Natural killer cell treated with Interleukin-12 subunit alpha and Interleukin-12 subunit beta and Interleukin-15 and Interleukin-18, amount 100 ng/mL, for 72 hours (primary cell): ENCODE measurements around the gene CDC42BPA. TPM values are rescaled to one million over a fixed set of nuclear protein-coding genes. Genes with fewer than 3 reads are reported as not detected.
A peak's percentile ranks its signal among the peaks of the same experiment; 100 is the strongest.

ENCODE experiments used
- ATAC-seq, 2 donors: fragments of 150-1000 bp; cut with Tn5 transposase in 1 of 2; sonication (Bioruptor Pico), chemical (Tn5 transposase) in 1 of 2; 2 replicates each; pipeline ENCODE4 v1.10.0; 2021
- DNase-seq: peaks from one replicate; pipeline ENCODE4 v3.0.0; 2022; ENCODE audit warnings: low spot score
- H3K27ac Mint-ChIP-seq, 2 donors: 1 replicate in 1 of 2; 2 replicates in 1 of 2; pipeline ENCODE4 v1.8.0; 2022; ENCODE audit warnings: mixed read lengths in 2 of 2, mild to moderate bottlenecking in 1 of 2, moderate library complexity in 1 of 2
- H3K27me3 Mint-ChIP-seq, 2 donors: 1 replicate in 1 of 2; 2 replicates in 1 of 2; pipeline ENCODE4 v1.8.0; 2022; ENCODE audit warnings: mixed read lengths in 2 of 2
- H3K36me3 Mint-ChIP-seq: one replicate; pipeline ENCODE4 v1.8.0; 2022; ENCODE audit warnings: mixed read lengths
- H3K4me1 Mint-ChIP-seq, 2 donors: 1 replicate in 1 of 2; 2 replicates in 1 of 2; pipeline ENCODE4 v1.8.0; 2022; ENCODE audit warnings: low read depth in 2 of 2, mixed read lengths in 2 of 2, mild to moderate bottlenecking in 1 of 2
- H3K4me3 Mint-ChIP-seq: one replicate; pipeline ENCODE4 v1.8.0; 2022; ENCODE audit warnings: mixed read lengths
- H3K9me3 Mint-ChIP-seq: 2 replicates; pipeline ENCODE4 v1.8.0; 2022; ENCODE audit warnings: mixed read lengths
- total RNA-seq, 2 donors: library from RNA; stranded (reverse); gene quantifications; one replicate each; pipeline ENCODE4 v1.2.3, GENCODE V29; 2022

The CDC42BPA gene
- total RNA-seq, 2 donors from 2014 or later: 0.64 to 2.8 TPM

GRCh38 chr1:227308367-227309336 is 9.6 kb downstream of the CDC42BPA start:
- DNase-seq (no peak), ATAC-seq (no peak)
- H3K27ac Mint-ChIP-seq: no peak overlapping the region
- H3K27me3 Mint-ChIP-seq: peaks cover 20 to 32% of the 10 kb centered on the region in 2 donors
- H3K36me3 Mint-ChIP-seq: no peaks in the 10 kb centered on the region
- no peaks in the 10 kb centered on the region for H3K4me1 Mint-ChIP-seq
- no peak overlapping the region for H3K4me3 Mint-ChIP-seq
- H3K9me3 Mint-ChIP-seq: no peaks in the 10 kb centered on the region

- Mint-ChIP-seq H3K4me3 (no peak overlapping the region), H3K27me3 (peaks cover 19 to 28% of the 10 kb centered on the region in 2 donors)
- no peak for DNase-seq
These were observed 11.6 kb downstream of the CDC42BPA start for GRCh38 chr1:227306689-227307088.

GRCh38 chr1:227305894-227306626 is 12.2 kb downstream of the CDC42BPA start:
- no peaks in the 10 kb centered on the region for H3K36me3 Mint-ChIP-seq
- ATAC-seq (no peak), DNase-seq (no peak)
- no peaks in the 10 kb centered on the region for H3K4me1 Mint-ChIP-seq
- peaks cover 15 to 22% of the 10 kb centered on the region in 2 donors for H3K27me3 Mint-ChIP-seq
- H3K9me3 Mint-ChIP-seq: no peaks in the 10 kb centered on the region
- no peak overlapping the region for H3K27ac Mint-ChIP-seq
- H3K4me3 Mint-ChIP-seq: no peak overlapping the region

More at GRCh38 chr1:227306689-227307088, 11.6 kb downstream of the CDC42BPA start:
- Mint-ChIP-seq H3K27ac (no peak overlapping the region), H3K9me3 (no peaks in the 10 kb centered on the region), H3K4me1 (no peaks in the 10 kb centered on the region), H3K36me3 (no peaks in the 10 kb centered on the region)
- no peak for ATAC-seq

GRCh38 chr1:227304665-227305064 is 13.6 kb downstream of the CDC42BPA start:
- no peak overlapping the region for H3K4me3 Mint-ChIP-seq
- ATAC-seq (no peak), DNase-seq (no peak)
- H3K36me3 Mint-ChIP-seq: no peaks in the 10 kb centered on the region
- no peak overlapping the region for H3K27ac Mint-ChIP-seq
- H3K27me3 Mint-ChIP-seq: peaks cover 11% of the 10 kb centered on the region in 2 donors
- no peaks in the 10 kb centered on the region for H3K4me1 Mint-ChIP-seq
- no peaks in the 10 kb centered on the region for H3K9me3 Mint-ChIP-seq

GRCh38 chr1:227303662-227304061 is 14.6 kb downstream of the CDC42BPA start:
- Mint-ChIP-seq H3K36me3 (no peaks in the 10 kb centered on the region), H3K9me3 (no peaks in the 10 kb centered on the region), H3K27ac (no peak overlapping the region), H3K4me1 (no peaks in the 10 kb centered on the region), H3K4me3 (no peak overlapping the region), H3K27me3 (peaks cover 9 to 11% of the 10 kb centered on the region in 2 donors)
- DNase-seq: no peak
- ATAC-seq: no peak

- no peaks in the 10 kb centered on the region for H3K36me3 Mint-ChIP-seq
- ATAC-seq (no peak), DNase-seq (no peak)
- H3K9me3 Mint-ChIP-seq: no peaks in the 10 kb centered on the region
- no peak overlapping the region for H3K4me3 Mint-ChIP-seq
- peaks cover 6 to 7% of the 10 kb centered on the region in 2 donors for H3K27me3 Mint-ChIP-seq
- no peak overlapping the region for H3K27ac Mint-ChIP-seq
- no peaks in the 10 kb centered on the region for H3K4me1 Mint-ChIP-seq
These were observed 17.6 kb downstream of the CDC42BPA start for GRCh38 chr1:227300682-227301081.

- Mint-ChIP-seq H3K4me1 (no peaks in the 10 kb centered on the region), H3K27me3 (peaks cover 6 to 7% of the 10 kb centered on the region in 2 donors), H3K36me3 (no peaks in the 10 kb centered on the region), H3K4me3 (no peak overlapping the region), H3K27ac (no peak overlapping the region), H3K9me3 (no peaks in the 10 kb centered on the region)
- no peak for DNase-seq
- no peak for ATAC-seq
These were observed 18.6 kb downstream of the CDC42BPA start for GRCh38 chr1:227299688-227300087.

- ATAC-seq (no peak), DNase-seq (no peak)
- Mint-ChIP-seq H3K27ac (no peak overlapping the region), H3K27me3 (peaks cover 6 to 7% of the 10 kb centered on the region in 2 donors), H3K9me3 (no peaks in the 10 kb centered on the region), H3K4me1 (no peaks in the 10 kb centered on the region), H3K4me3 (no peak overlapping the region), H3K36me3 (no peaks in the 10 kb centered on the region)
These were observed 19.1 kb downstream of the CDC42BPA start for GRCh38 chr1:227299241-227299627.

- peaks cover 6 to 7% of the 10 kb centered on the region in 2 donors for H3K27me3 Mint-ChIP-seq
- H3K36me3 Mint-ChIP-seq: no peaks in the 10 kb centered on the region
- DNase-seq (no peak), ATAC-seq (no peak)
- no peaks in the 10 kb centered on the region for H3K4me1 Mint-ChIP-seq
- no peak overlapping the region for H3K4me3 Mint-ChIP-seq
- no peaks in the 10 kb centered on the region for H3K9me3 Mint-ChIP-seq
- H3K27ac Mint-ChIP-seq: no peak overlapping the region
These were observed 19.6 kb downstream of the CDC42BPA start for GRCh38 chr1:227298512-227299240.

- no peak overlapping the region for H3K4me3 Mint-ChIP-seq
- no peaks in the 10 kb centered on the region for H3K4me1 Mint-ChIP-seq
- peaks cover 6 to 7% of the 10 kb centered on the region in 2 donors for H3K27me3 Mint-ChIP-seq
- H3K9me3 Mint-ChIP-seq: no peaks in the 10 kb centered on the region
- ATAC-seq (no peak), DNase-seq (no peak)
- H3K27ac Mint-ChIP-seq: no peak overlapping the region
- no peaks in the 10 kb centered on the region for H3K36me3 Mint-ChIP-seq
These were observed 21.1 kb downstream of the CDC42BPA start for GRCh38 chr1:227297073-227297793.

- peaks cover 0 to 7% of the 10 kb centered on the region in 2 donors for H3K27me3 Mint-ChIP-seq
- H3K4me1 Mint-ChIP-seq: no peaks in the 10 kb centered on the region
- no peak for DNase-seq
- no peak overlapping the region for H3K4me3 Mint-ChIP-seq
- no peak for ATAC-seq
- no peaks in the 10 kb centered on the region for H3K9me3 Mint-ChIP-seq
- H3K27ac Mint-ChIP-seq: no peak overlapping the region
- H3K36me3 Mint-ChIP-seq: no peaks in the 10 kb centered on the region
These were observed 22.7 kb downstream of the CDC42BPA start for GRCh38 chr1:227295609-227296008.

GRCh38 chr1:227285745-227286144 is 32.5 kb downstream of the CDC42BPA start:
- no peaks in the 10 kb centered on the region for H3K9me3 Mint-ChIP-seq
- no peak for ATAC-seq
- H3K36me3 Mint-ChIP-seq: peaks cover 6% of the 10 kb centered on the region
- H3K27ac Mint-ChIP-seq: no peak overlapping the region
- no peak for DNase-seq
- peaks cover 6 to 21% of the 10 kb centered on the region in 2 donors for H3K27me3 Mint-ChIP-seq
- H3K4me3 Mint-ChIP-seq: no peak overlapping the region
- no peaks in the 10 kb centered on the region for H3K4me1 Mint-ChIP-seq

GRCh38 chr1:227281371-227281770 is 36.9 kb downstream of the CDC42BPA start:
- ATAC-seq (peak in 1 of 2 donors; percentile 56), DNase-seq (no peak)
- Mint-ChIP-seq H3K27ac (no peak overlapping the region), H3K4me1 (no peaks in the 10 kb centered on the region), H3K9me3 (no peaks in the 10 kb centered on the region), H3K27me3 (peaks cover 0 to 7% of the 10 kb centered on the region in 2 donors), H3K36me3 (peaks cover 6% of the 10 kb centered on the region), H3K4me3 (no peak overlapping the region)
